HG03196 (cell line): ENCODE results near the gene CDH13.

Experiments
- ATAC-seq: cut with Tn5 transposase; IDR thresholded peaks from one replicate; pipeline ENCODE4 v1.9.1; 2021; ENCODE audit not compliant: unreplicated experiment

The CDH13 gene

DNA sequence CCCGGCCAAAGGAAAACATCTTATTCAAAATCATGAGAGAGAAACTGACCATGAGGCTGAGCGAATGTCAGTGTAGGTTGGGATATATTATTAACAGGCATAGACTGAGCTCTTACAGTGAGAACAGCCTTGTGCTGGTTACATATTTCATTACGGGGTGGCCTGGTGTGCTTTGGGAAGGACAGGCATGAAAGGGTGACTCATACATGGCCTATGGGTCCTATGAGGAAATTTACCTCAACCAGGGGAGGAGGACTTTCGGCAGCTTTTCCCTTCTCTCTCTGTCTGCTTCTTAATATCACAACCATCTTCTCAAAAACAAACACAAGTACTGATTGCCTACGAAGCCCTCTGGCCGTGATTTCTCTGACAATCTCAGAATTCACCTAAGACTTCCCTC, 579.1 kb downstream of the CDH13 start:
- no peak for ATAC-seq

DNA sequence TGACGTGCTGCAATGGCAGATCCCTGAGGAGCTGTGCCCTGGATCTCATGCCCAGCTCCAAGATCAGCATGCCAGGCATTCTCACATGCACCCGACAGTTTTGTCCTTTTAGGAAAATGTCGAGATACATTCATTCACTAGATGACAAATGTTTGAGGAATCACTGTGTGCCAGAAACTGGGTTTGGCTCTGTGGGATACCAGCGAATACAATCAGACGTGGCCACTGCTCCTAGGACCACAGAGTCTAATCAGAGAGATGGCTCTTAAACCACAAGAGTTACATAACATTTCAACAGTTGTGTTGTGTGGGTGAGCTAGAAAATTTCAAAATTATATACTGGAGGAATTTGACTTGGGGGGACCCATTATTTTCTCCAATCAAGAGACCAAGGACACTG, 579.7 kb downstream of the CDH13 start:
- no peak for ATAC-seq

DNA sequence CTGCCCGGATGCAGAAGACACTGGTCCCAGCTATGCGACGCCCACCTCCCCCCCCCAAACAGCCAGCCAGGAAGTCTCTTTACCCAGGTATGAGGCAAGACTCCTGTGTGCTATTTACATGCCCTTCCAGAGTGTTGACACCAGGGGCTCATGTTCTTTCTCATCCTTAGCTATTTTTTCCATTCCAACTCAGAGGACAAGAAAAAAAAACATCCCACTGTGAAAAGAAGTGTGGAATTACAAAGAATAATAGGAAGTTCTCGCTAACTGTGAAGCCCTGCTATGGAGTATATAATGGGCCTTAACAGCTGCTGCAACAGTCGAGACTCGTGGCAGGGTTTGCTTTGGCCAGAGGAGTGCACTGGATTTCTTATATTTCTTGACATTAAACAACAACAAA, 584.9 kb downstream of the CDH13 start:
- ATAC-seq: no peak

DNA sequence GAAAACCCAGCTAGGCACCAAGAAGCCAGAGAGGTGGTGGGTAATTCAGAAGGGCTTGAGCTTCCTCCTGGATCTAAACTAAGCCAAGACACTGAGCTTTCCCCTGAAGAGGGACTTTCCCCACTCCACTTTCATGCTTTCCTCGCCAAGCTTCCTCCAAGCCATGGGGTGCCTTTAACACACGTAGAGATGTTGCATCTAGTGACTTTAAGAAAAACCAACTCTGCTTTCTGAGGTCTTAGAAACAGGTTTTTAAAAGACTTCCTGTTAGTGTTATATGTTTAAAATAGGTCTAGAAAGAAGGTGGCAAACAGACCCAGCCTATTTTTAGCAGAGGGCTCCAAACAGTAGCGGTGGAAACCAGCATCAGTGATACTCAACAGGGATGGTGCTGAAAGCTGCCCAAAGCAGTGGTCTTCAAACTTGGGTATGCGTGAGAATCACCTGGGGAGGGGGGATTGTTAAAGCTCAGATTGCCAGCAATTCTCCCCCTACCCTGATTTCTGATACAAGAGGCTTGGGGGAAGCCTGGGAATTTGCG, 585.6 kb downstream of the CDH13 start:
- no peak for ATAC-seq

DNA sequence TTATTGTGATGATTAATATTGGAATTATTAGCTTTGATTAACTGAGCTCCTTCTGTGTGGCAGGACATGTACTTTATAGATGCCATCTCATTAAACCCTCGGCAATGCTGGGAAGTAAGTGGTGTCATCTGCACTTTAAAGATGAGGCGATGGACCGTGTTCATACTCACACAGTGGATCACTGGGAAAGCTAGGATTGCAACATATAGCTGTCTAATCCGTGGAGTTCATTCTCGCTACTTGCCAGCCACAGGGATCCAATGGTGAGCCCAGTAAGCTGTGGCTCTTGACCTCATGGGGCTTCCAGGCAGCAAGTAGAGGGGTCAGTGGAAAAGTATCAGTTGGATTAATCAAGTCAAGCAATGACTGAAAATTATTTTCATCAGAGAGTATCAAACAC, 587.9 kb downstream of the CDH13 start:
- ATAC-seq: no peak

DNA sequence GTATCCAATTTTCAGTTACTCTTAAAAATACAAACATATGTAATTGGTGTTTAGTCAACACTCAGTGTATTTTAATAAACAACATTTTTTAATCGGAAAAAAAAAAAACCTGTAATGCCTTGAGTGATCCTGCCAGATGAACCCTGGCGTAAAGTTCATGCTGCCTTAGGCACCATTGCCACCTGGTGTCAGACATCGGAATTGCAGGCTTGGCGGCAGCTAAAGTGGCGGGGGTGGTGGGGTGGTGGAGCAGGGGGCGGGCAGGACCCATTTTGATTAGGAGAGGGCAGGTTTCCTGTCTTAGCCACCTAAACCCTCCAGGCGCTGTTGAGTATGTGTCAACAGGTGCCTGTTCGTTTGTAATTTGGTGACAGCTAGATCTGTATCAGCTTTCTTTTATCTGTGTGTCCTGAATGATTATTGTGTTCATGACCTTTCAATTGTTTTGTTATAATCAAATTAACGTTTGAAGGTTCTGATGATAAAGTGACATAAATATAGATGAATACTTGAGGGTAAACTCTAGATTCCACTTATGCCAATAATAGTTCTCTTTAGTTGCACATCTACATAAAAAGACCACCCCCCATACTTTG, 588.7 kb downstream of the CDH13 start:
- ATAC-seq: no peak

DNA sequence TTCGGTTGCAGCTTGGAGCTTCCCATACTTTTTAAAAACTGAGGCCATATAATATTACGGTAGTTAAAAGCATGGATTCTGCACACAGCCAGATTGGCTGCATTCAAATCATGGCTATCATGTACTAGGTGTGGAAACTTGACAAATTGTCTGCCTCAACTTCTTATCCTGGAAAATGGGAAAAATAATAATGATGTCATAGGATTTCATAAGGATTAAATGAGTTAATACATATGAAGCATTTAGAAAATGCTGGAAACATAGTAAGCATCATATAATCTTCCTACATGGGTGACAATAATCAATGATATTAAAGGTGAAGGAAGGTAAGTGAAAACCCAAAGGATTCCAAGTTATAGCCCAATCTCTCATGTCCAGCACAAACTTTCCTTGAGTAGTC, 592.5 kb downstream of the CDH13 start:
- ATAC-seq: no peak

DNA sequence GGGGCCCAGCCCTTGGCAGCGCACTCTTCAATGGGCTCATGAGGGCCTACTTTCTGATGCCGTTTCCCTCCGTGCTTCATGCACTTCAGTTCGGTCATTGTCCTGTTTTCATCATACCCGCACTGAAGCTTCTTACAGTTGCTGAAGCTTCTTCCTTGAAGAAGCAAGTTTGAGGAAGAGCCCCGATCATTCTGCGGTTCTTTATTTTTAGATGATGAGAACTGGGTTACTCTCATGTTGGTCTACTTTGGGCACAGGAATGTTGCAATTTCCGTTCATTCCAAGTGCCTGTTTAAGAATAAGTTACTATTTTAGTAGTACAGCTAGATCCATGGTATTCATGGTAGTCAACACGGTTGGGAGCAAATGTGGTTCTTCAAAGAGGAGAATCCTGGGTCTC, 593.3 kb downstream of the CDH13 start:
- no peak for ATAC-seq

DNA sequence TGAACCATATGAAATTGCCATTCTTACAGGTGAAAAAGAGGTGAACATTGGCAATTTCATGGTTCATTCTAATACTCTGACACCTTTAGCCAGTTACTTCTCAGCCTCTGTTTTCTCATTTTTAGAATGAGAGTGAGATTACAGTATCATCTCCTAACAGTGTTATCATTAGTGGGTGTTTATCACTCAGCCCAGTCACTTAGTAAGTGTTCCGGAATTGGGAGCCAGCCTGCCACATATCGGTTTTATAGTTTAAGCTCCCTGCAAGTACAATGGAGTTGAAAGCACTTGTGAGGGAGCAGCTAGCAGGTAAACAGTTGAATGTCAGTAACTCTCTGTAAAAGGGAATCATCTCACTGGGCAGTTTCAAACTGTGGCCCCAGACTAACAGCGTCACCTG, 597.9 kb downstream of the CDH13 start:
- no peak for ATAC-seq

DNA sequence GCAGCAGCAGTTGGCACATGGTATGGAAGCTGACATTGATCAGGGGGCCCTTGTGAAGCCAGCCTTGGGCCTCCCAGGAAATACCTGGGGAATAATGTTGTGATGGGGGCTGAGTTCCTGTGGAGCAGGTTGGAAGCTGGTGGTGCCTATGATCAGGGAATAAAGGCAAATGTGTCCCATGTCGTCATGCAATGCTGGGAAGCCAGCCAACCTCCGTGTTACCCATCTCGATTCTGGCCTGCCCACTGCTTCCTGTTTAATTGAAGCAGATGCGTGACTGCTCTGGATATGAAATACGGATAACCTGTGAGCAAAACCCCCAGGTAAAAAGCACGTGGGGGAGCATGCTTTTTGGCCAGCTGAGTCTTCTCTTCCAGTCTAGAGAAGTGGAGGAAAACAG, 600.6 kb downstream of the CDH13 start:
- no peak for ATAC-seq

DNA sequence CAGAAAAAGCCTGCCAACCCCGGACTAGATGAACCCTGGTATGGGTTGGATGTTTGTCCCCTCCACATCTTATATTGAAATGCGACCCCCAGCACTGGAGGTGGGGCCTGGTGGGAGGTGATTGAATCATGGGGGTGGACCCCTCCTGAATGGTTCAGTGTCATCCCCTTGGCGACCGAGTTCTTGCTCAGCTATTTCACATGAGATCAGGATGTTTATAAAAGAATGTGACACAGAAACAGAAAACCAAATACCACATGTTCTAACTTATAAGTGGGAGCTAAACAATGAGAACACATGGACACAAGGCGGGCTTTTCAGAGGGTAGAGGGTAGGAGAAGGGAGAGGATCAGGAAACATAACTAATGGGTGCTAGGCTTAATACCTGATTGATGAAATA, 605.0 kb downstream of the CDH13 start:
- ATAC-seq: no peak

DNA sequence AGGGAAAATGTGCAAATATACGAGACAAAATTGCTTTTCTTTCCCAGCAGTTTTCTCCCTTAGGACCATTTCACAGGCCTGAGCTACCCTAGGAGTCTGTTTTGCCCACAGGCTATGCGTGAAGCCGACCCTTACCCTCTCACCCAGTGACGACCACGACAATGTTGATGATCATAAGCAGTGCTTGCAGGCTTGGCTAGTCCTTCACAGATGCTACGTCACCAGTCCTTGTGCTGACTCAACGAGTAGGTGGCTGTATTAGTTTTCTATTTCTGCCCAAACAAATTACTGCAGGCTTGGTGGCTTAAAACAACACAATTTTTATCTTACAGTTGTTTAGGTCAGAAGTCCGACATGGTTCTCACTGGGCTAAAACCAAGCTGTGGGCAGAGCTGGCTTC, 606.4 kb downstream of the CDH13 start:
- no peak for ATAC-seq

DNA sequence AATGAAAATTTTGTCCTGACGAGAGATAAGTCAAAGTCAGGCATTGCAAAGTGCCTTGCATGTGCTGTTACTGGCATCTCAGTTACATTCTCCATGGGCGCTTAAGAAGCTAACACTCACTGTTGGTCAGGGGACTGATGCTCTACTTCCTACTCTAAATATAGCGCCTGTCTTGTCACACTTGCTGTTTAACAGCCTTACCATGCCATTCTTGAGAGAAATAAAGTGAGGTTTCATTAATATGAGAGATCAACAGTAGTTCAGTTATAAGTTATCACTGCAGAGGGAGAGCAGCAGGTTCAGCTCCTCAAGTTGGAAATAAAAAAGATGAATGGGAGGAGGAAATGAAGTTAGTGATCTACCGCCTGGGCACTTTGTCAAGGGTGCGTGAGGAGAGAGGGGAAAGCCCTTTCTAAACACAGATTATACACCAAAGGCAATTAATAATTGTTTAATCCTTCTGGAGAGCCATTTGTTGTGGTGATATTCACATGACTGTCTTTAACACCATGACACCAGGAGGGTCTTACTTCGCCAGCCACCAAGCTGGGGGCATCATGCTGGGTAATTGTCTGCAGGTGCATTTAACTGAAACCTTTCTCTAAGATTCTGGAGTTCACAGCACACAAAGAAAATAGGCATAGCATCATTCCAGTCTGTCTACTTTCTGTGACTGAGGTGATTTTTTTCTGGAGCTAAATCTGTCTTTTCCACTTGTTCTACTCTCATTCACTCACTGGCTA, 612.4 kb downstream of the CDH13 start:
- ATAC-seq: no peak

DNA sequence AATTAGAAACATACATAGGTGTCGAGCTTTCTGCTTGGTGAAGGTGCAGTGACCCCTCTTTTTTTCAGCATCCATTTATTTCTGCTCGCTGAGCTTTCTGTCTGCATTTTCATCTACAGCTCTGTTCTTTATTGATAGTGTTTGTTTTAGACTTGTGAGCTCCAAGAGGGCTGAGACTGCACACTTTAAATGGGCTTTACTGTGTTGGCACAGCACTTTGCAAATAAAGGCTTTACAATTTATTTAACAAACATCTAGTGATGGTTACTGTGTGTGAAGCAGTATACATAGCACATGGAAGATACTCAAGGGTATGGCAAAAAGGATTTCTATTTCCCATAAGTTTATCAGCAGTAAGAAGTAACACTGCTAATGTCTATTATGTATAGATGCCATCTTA, 617.3 kb downstream of the CDH13 start:
- ATAC-seq: no peak

DNA sequence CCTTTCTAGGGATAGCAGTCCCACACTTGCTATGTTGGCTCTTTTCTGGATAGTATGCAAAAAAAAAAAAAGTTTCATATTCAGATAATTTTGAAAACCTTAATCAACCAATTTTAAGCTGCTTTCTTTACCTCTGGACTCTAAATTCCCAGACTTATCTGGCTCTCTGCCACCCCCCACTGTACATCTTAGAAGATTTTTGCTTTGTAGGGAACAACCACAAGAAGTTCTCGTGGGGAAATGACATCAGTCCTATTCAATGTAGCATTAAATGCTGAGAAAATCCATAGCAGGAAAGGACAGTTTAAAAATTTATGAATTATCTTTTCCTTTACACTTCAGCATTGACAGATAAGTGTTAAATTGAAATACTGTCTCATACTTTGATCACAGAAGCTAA, 618.3 kb downstream of the CDH13 start:
- ATAC-seq: no peak

DNA sequence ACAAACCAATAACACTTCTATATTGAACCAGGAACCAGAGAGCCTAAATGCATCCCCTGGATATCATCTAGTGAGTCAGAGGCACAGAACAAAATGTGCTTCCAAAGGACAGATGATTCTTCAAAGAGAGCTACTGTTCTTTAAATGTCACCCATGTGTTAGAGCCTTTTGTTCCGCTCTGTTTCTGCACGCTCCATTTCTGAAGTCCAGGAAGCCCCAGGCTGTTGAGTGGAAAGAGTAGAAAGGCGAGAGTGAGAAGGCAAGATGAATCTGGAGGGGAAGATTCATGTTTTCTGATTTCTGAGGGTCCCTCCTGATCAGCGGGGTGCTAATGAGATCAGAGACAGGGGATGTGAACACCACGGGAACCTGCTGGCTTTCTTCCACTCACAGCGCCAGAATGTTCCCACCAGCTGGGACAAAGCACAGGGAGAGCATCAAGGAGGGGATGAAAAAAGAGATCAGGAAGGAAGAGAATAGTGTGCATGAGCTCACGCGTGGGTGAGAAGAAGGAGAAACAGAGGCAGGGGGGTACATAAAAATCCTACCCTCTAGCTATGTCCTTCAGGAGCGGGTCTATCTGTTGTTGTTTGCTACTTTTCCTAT, 621.1 kb downstream of the CDH13 start:
- no peak for ATAC-seq

DNA sequence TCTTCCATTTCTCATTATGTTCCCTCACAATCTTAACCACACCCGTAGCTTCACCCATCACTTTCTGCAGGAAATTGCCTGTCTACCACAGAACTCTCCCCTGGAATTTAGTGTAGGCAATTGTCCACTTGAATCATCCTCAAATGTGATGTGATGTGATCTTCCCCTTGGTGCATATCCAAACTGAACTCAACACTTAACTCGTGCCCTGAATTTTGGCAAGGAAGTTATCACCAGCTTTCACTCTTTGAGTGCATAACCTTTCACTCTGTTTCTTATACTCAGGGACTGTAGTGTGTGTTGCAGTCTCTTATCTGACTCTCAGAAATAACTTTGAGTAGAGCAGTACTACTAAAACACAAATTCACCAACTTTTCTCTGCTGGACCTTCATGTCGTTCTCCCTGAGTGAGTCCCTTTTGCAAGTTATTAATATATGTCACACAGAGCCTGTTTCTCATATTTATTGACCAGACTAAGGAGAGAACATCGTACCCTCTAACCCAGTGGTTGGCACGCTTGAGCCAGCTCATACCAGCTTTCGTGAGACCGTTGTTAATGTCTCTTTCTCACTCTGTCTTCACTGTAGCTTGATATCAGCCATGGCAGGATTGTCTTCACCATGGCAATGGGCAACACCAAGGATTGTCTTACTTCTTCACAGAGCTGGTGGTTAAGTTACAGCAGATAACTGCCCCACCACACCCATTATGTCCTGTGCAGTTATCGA, 622.1 kb downstream of the CDH13 start:
- no peak for ATAC-seq

DNA sequence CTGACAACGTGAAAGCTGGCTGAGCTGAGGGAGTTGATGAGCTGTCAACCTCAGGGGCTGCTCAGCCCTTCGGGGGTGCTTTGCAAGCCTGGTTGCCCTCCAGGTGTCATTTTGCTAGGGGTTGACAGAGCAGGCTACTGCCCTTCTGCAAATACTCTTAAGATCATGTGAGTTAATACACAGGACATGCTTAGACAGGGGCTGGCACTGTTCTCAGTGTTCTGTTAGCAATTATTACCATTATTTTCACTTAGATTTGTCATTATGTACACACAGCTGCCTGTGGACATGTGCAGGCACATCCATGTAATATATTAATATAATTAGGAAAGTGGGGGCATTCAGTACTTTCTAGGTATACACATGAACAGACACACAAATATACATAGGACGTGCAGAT, 626.8 kb downstream of the CDH13 start:
- no peak for ATAC-seq

DNA sequence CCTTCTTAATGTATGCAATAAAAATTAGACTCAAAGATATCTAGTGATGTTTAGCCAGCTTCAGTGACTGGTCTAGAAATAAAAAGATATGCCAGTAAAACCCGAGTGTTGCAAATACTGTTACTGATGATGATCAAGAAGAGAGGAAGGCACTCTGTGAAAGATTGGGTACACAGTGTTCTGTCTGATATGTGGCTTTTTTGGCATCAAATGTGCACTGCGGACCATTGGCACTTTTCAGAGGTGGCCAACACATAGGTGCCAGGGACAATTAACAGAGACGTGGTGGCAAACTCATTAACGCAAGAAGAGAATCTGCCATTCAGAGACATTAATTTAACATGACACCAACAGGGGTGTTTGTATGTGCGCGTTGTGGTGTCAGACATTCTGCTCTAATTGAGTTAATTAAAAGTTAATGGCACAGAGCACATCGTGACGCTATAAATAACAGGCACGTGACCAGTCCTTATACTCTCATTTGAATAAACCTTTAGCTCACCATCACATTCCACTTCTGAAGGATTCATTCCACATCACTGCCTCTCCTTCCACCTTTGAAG, 631.7 kb downstream of the CDH13 start:
- no peak for ATAC-seq

DNA sequence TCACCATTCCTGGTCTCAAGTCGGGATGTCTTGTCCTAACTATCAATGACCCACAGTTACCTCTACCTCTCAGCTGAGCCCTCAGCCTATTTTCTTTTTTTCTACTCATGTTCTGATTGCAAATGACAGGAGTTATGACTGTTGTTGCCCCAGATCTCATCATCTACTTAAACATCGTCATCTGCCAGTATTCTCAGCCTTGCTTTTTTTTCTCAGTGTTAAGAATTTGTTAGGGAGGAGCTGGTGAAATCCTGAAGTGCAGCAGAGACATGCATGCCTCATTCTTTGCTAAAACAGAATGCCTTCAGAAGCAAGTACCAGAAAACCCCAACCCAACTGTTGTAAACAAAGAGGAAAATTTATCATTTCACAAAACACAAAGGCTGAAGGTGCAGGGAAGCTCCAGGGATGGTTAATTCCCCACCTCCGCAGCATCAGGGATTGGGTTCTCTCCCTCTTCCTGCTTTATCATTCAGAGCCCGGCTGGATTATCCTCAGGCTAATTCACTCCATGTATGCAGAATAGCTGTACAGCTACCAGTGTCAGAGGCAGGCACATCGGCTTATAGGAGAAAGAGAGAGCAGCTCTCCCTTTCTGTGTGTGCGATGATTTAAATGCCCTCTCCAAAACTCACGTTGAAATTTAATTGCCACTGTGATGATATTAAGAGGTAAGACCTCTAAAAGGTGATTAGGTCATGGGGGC, 640.2 kb downstream of the CDH13 start:
- no peak for ATAC-seq

DNA sequence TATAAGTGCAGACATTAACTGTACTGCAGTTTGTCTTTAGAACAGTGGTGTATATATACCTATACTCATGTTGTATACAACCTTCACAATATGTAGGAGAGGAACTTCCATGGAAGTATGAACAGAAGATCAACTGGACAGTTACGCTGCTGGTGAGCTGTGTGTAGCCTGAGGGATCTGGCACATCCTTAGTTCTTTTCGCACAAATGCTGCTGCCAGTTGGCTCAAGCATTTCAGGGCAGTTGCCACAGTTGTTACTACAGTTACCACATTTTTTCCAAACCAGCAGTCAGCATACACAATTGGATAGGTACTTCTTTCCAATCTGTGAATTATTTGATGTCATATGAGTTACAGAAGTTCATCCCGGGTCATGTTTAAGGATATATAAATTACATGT, 641.4 kb downstream of the CDH13 start:
- ATAC-seq: no peak
